K562 (cell line): ENCODE results near the gene SYNRG. TPM values are rescaled to one million over a fixed set of nuclear protein-coding genes. Genes with fewer than 3 reads are reported as not detected.

Source experiments
- CBX8 ChIP-seq: fragments of 200-600 bp; sonication (generic); IDR thresholded peaks from 2 replicates; pipeline ENCODE4 v1.6.1; 2012; ENCODE audit warnings: borderline replicate concordance, mixed run types, low read depth, mild to moderate bottlenecking, moderate library complexity, mixed read lengths, low read length, control low read depth, inconsistent platforms; ENCODE audit not compliant: poor library complexity, severe bottlenecking; ENCODE audit errors: extremely low read depth
- CCNT2 ChIP-seq: IDR thresholded peaks from 2 replicates; pipeline ENCODE4 v1.6.1; 2011; ENCODE audit warnings: borderline replicate concordance, low read depth, mild to moderate bottlenecking, moderate library complexity, mixed read lengths, low read length; ENCODE audit not compliant: insufficient read length; ENCODE audit errors: extremely low read depth
- KDM2B ChIP-seq: fragments of 250-450 bp; sonication (Bioruptor Pico); IDR thresholded peaks from 2 replicates; pipeline ENCODE4 v1.8.0; 2021; ENCODE audit warnings: mild to moderate bottlenecking, moderate library complexity
- NFE2L1 ChIP-seq: fragments of 450-650 bp; IDR thresholded peaks from 2 replicates; pipeline ENCODE4 v1.6.1; 2016; ENCODE audit warnings: missing genetic modification characterization, low read depth, mild to moderate bottlenecking, missing compliant biosample characterization, moderate library complexity, borderline replicate concordance
- SNAPC5 ChIP-seq: fragments of 250-450 bp; sonication (Bioruptor Pico); IDR thresholded peaks from 2 replicates; pipeline ENCODE4 v1.8.0; 2021; ENCODE audit warnings: moderate library complexity, mild to moderate bottlenecking, inconsistent platforms
- ZNF407 ChIP-seq: fragments of 450-650 bp; IDR thresholded peaks from 2 replicates; pipeline ENCODE4 v1.6.1; 2016; ENCODE audit warnings: low read depth
- polyA plus RNA-seq, 8 experiments: library from polyadenylated mRNA; depleted of rRNA in 4 of 8; stranded (reverse) in 5 of 8; unstranded in 3 of 8; fragments of >200 nt; fragmentation: Nextera tagmentation in 2 of 8; fragmentation: Illumina TruSeq in 1 of 8; extraction: Ambion mirVana in 2 of 8; extraction: Trizol in 1 of 8; gene quantifications; 2 replicates each; pipeline versions ENCODE4 v1.2.1 to v1.2.3, GENCODE V29; 2011 to 2014; ENCODE audit warnings: inconsistent platforms in 1 of 8, missing spikeins in 1 of 8
- total RNA-seq, 7 experiments: library from RNA; depleted of rRNA in 6 of 7; stranded (reverse); fragments of >200 nt in 6 of 7; fragmentation: Illumina TruSeq in 2 of 7; extraction: Trizol in 2 of 7; gene quantifications; 2 replicates each; pipeline versions ENCODE4 v1.2.1 to v1.2.3, GENCODE V29; 2011 to 2021; ENCODE audit warnings: low replicate concordance in 1 of 7

The SYNRG gene
- total and polyA plus RNA-seq, 9 of the 15 experiments (the other 6 are each of a cell fraction or from before 2014, with no cell fraction given) = 2.9 to 28.2 (median 15.1) TPM

GRCh38 chr17:37505333-37505732, 103.9 kb downstream of the SYNRG start (continued):
- TF ChIP-seq ZNF407 (no peak), CCNT2 (no peak), NFE2L1 (tag) (no peak), CBX8 (no peak), KDM2B (CRISPR knock-in tag) (no peak), SNAPC5 (CRISPR knock-in tag) (no peak)
